Endothelial cell of umbilical vein (primary cell): ENCODE data around the gene SLC22A6.

Experiments
- CTCF ChIP-seq, 2 donors: IDR thresholded peaks; 1 replicate in 1 of 2; 2 replicates in 1 of 2; pipeline ENCODE4 v1.5.1; 2011; ENCODE audit warnings: low read length in 2 of 2, mild to moderate bottlenecking in 2 of 2, moderate library complexity in 2 of 2, control low read depth in 1 of 2, inconsistent platforms in 1 of 2, low read depth in 1 of 2; ENCODE audit not compliant: insufficient read depth in 1 of 2; ENCODE audit errors: extremely low read depth in 1 of 2
- EZH2 ChIP-seq: IDR thresholded peaks from 2 replicates; pipeline ENCODE4 v1.6.1; 2012; ENCODE audit warnings: borderline replicate concordance, low read depth, mild to moderate bottlenecking, moderate library complexity, low read length, inconsistent platforms; ENCODE audit not compliant: severe bottlenecking
- GATA2 ChIP-seq: IDR thresholded peaks from 2 replicates; pipeline ENCODE4 v1.7.0; 2011; ENCODE audit warnings: low read depth, mild to moderate bottlenecking, moderate library complexity, mixed read lengths, low read length; ENCODE audit not compliant: insufficient read length, insufficient read depth
- JUN ChIP-seq: IDR thresholded peaks from 2 replicates; pipeline ENCODE4 v1.6.1; 2011; ENCODE audit warnings: borderline replicate concordance, low read depth; ENCODE audit not compliant: insufficient read length, insufficient read depth
- MAX ChIP-seq: IDR thresholded peaks from 2 replicates; pipeline ENCODE4 v1.6.1; 2011; ENCODE audit not compliant: insufficient read depth, insufficient read length
- POLR2A ChIP-seq: IDR thresholded peaks from 2 replicates; pipeline ENCODE4 v1.6.1; 2012; ENCODE audit warnings: low read depth, mild to moderate bottlenecking, control low read depth, low read length
- POLR2AphosphoS5 ChIP-seq: IDR thresholded peaks from 2 replicates; pipeline ENCODE4 v1.6.1; 2012; ENCODE audit warnings: low read depth, mild to moderate bottlenecking, control low read depth, low read length, moderate library complexity; ENCODE audit not compliant: insufficient read depth

GRCh38 chr11:62930157-62930556 lies 54.6 kb downstream of the SLC22A6 start:
- TF ChIP-seq CTCF (IDR thresholded peaks at IDR 0.05; ENCODE audit: extremely low read depth in 1 of 2, insufficient read depth in 1 of 2, low read depth in 1 of 2, low read length in 2 of 2) (no peak), MAX (no peak), POLR2A (no peak), EZH2 (no peak), JUN (no peak), POLR2AphosphoS5 (no peak), GATA2 (no peak)
